OCI-LY1 (cell line): ENCODE data around the gene CBY1.
A peak's percentile ranks its signal among the peaks of the same experiment; 100 is the strongest.

Experiments
- H2AFZ ChIP-seq: fragments of 200-600 bp; sonication (generic), shearing (Covaris generic); 2 replicates; pipeline ENCODE4 v1.6.0; 2014; ENCODE audit warnings: antibody characterized with exemption, mild to moderate bottlenecking, low read length
- H3F3A ChIP-seq: fragments of 200-600 bp; sonication (generic), shearing (Covaris generic); 2 replicates; pipeline ENCODE4 v1.6.0; 2014; ENCODE audit warnings: mild to moderate bottlenecking, antibody characterized with exemption, low read length, moderate library complexity; ENCODE audit not compliant: insufficient read depth
- H3K27ac ChIP-seq: fragments of 200-600 bp; sonication (generic); 2 replicates; pipeline ENCODE4 v1.5.1; 2014; ENCODE audit warnings: low read length, mixed run types, mild to moderate bottlenecking, low read depth; ENCODE audit not compliant: poor library complexity, severe bottlenecking
- H3K27me3 ChIP-seq: fragments of 200-600 bp; sonication (generic); 2 replicates; pipeline ENCODE4 v1.6.0; 2014; ENCODE audit warnings: antibody characterized with exemption, mild to moderate bottlenecking, low read length, moderate library complexity; ENCODE audit not compliant: insufficient read depth
- H3K36me3 ChIP-seq: fragments of 200-600 bp; sonication (generic); 2 replicates; pipeline ENCODE4 v1.6.1; 2014; ENCODE audit warnings: mild to moderate bottlenecking, antibody characterized with exemption, low read length, moderate library complexity, mixed read lengths; ENCODE audit not compliant: insufficient read depth
- H3K4me1 ChIP-seq: fragments of 200-600 bp; sonication (generic); 2 replicates; pipeline ENCODE4 v1.5.1; 2014; ENCODE audit warnings: mild to moderate bottlenecking, low read length, moderate library complexity; ENCODE audit not compliant: insufficient read depth, severe bottlenecking
- H3K4me2 ChIP-seq: fragments of 200-600 bp; sonication (generic), shearing (Covaris generic); 2 replicates; pipeline ENCODE4 v1.6.1; 2014; ENCODE audit warnings: low read length
- H3K4me3 ChIP-seq: fragments of 200-600 bp; sonication (generic); 2 replicates; pipeline ENCODE4 v1.5.1; 2014; ENCODE audit warnings: low read length, low read depth, mild to moderate bottlenecking, mixed read lengths; ENCODE audit not compliant: poor library complexity, severe bottlenecking
- H3K79me2 ChIP-seq: fragments of 200-600 bp; shearing (Covaris generic); 2 replicates; pipeline ENCODE4 v1.6.1; 2016; ENCODE audit warnings: mixed run types, low read length, mixed read lengths; ENCODE audit not compliant: insufficient read depth
- H3K9ac ChIP-seq: fragments of 200-600 bp; sonication (generic), shearing (Covaris generic); 2 replicates; pipeline ENCODE4 v1.6.1; 2014; ENCODE audit warnings: mild to moderate bottlenecking, low read length, mixed read lengths
- H3K9me2 ChIP-seq: fragments of 200-600 bp; sonication (generic), shearing (Covaris generic); 2 replicates; pipeline ENCODE4 v1.6.1; 2014; ENCODE audit warnings: low read depth, mild to moderate bottlenecking, low read length, mixed read lengths
- H3K9me3 ChIP-seq: fragments of 200-600 bp; shearing (Covaris generic); 2 replicates; pipeline ENCODE4 v1.6.1; 2014; ENCODE audit warnings: low read length, mixed read lengths
- H4K20me1 ChIP-seq: fragments of 200-600 bp; sonication (generic), shearing (Covaris generic); 2 replicates; pipeline ENCODE4 v1.6.0; 2016; ENCODE audit warnings: mild to moderate bottlenecking, low read length; ENCODE audit not compliant: insufficient read depth
- CTCF ChIP-seq: fragments of 200-600 bp; sonication (generic), shearing (Covaris generic); IDR thresholded peaks from 2 replicates; pipeline ENCODE4 v1.5.1; 2017; ENCODE audit warnings: mild to moderate bottlenecking, antibody characterized with exemption, low read length, moderate library complexity, mixed read lengths
- EZH2 ChIP-seq: fragments of 200-600 bp; sonication (generic), shearing (Covaris generic); IDR thresholded peaks from 2 replicates; pipeline ENCODE4 v1.8.0; 2017; ENCODE audit warnings: borderline replicate concordance, mixed run types, mild to moderate bottlenecking, antibody characterized with exemption, low read length, moderate library complexity, mixed read lengths

Gene CBY1

GRCh38 chr22:38656256-38657044, at the start of gene CBY1, which contains the start of gene FAM227A:
TSS of gene CBY1 (plus strand) at chr22:38656638. CDS start at chr22:38668055, 11,417 bp downstream.
TSS of gene FAM227A (minus strand) at chr22:38656392. CDS start at chr22:38650168, 6,224 bp downstream.
- Histone ChIP-seq H3F3A (no peaks in the 10 kb centered on the region), H3K4me2 (peak within 1 kb of the TSS; percentile 79), H3K4me3 (peak within 1 kb of the TSS; percentile 74), H3K9ac (peak within 1 kb of the TSS; percentile 66), H3K27ac (peak within 1 kb of the TSS; percentile 47), H3K9me3 (no peaks in the 10 kb centered on the region), H3K36me3 (no peaks in the 10 kb centered on the region), H3K4me1 (peaks cover 19% of the 10 kb centered on the region), H3K9me2 (no peaks in the 10 kb centered on the region), H4K20me1 (no peaks in the 10 kb centered on the region), H3K27me3 (no peaks in the 10 kb centered on the region), H2AFZ (no peak within 1 kb of the TSS), H3K79me2 (0 out of 2 replicates have a peak, but pooled peaks cover 7% of the 10 kb centered on the region)
- no peak for TF ChIP-seq CTCF
- no peak for TF ChIP-seq EZH2

GRCh38 chr22:38607680-38608079, 48.8 kb upstream of the CBY1 start:
- H3K36me3 ChIP-seq, result no peaks in the 10 kb centered on the region
- no peak overlapping the region for H3K27ac ChIP-seq
- H2AFZ ChIP-seq, result no peak overlapping the region
- no peak for TF ChIP-seq CTCF
- TF ChIP-seq EZH2, result no peak
- no peaks in the 10 kb centered on the region for H3K9me3 ChIP-seq
- no peaks in the 10 kb centered on the region for H3K79me2 ChIP-seq
- H3K4me3 ChIP-seq, result no peak overlapping the region
- no peaks in the 10 kb centered on the region for H3K27me3 ChIP-seq
- H3K9me2 ChIP-seq, result no peaks in the 10 kb centered on the region
- no peaks in the 10 kb centered on the region for H3K4me1 ChIP-seq
- H3K4me2 ChIP-seq, result no peak overlapping the region
- H3F3A ChIP-seq, result no peaks in the 10 kb centered on the region
- no peak overlapping the region for H3K9ac ChIP-seq
- no peaks in the 10 kb centered on the region for H4K20me1 ChIP-seq

- H3K4me1 ChIP-seq, result no peaks in the 10 kb centered on the region
- no peaks in the 10 kb centered on the region for H3K27me3 ChIP-seq
- H3K27ac ChIP-seq, result no peak overlapping the region
- H3K36me3 ChIP-seq, result no peaks in the 10 kb centered on the region
- H3K4me2 ChIP-seq, result no peak overlapping the region
- H3K9ac ChIP-seq, result no peak overlapping the region
- no peaks in the 10 kb centered on the region for H4K20me1 ChIP-seq
- H3K9me2 ChIP-seq, result no peaks in the 10 kb centered on the region
- TF ChIP-seq CTCF, result no peak
- no peak for TF ChIP-seq EZH2
- no peaks in the 10 kb centered on the region for H3F3A ChIP-seq
- H3K4me3 ChIP-seq, result no peak overlapping the region
- no peaks in the 10 kb centered on the region for H3K9me3 ChIP-seq
- H3K79me2 ChIP-seq, result no peaks in the 10 kb centered on the region
- H2AFZ ChIP-seq, result no peak overlapping the region
Observed at GRCh38 chr22:38608992-38609750, 47.3 kb upstream of the CBY1 start.
